Fibroblast of skin of right quadriceps (primary cell): Measurements from ENCODE around the gene REG1B.

Experiments
- DNase-seq: peaks from one replicate; pipeline ENCODE4 v3.0.0-alpha.2; 2013

Gene REG1B, protein sequence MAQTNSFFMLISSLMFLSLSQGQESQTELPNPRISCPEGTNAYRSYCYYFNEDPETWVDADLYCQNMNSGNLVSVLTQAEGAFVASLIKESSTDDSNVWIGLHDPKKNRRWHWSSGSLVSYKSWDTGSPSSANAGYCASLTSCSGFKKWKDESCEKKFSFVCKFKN

DNA sequence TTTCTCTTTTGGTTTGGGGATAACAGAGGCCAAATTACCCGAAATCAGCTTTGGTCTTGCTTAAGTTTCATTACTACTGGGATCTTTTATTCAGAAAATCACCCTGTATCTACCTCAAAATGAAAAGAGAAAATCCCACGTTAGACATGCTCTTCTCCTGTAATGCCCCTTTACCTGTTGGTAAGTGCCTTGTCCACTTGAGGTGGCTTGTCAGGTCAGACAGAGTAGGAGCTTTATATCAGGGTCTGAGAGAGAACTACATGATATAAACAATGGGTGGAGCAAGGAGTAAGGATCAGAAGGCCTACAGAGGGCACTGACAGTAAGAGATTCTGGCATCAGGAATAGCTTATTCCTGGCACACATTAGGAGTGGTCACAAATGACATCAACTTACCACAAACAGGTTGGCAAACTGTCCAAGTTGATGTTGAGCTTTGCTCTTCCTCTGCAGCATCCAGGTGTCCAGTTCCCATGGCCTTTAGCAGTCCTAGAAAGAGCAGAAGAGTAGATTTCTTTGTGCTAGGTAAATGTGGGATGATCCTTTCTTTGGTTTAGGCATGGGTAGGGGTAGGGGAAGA, at the start of gene REG1B:
Gene REG1B (minus strand): TSS at position 209 of the 580 bp plus-strand sequence. CDS start 381 bp downstream, outside the sequence.
- no peak for DNase-seq

DNA sequence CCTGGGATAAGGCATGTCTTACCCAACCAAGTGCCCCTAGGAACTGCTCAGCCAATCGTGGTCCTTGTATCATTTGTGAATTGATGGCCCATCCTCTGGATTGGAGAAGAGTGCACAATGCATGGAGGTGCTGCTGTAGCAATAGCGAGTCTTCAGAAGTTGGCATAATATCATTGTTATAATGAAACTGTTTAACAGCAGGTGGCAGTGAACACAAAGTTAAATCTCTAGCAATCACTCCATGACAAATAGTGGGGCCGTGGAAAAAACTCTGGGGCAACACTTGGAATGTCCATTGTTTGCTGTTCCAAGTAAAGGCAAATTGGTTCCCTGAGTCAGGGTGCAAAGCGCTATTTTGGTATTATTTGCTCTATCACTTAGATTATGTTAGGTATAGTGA, 43.9 kb upstream of the REG1B start:
- no peak for DNase-seq

DNA sequence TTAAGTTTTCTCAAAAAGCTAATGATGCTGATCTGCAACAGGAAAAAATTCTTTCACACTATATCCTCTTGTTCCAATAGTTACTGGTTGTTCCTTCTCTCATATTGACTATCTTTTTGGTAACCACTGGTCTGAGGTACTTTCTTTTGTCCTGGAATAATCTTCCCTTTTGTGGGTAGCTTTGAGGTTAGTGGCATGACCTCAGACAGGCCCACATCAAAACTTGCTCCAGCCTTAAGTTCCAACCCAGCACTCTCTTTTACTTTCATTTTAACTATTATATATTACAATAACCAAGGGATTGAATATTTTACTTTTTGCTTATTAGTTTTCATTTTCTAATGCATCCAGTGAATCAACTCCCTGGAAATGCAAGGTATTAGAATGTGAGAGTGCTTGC, 42.0 kb upstream of the REG1B start:
- DNase-seq, result no peak

DNA sequence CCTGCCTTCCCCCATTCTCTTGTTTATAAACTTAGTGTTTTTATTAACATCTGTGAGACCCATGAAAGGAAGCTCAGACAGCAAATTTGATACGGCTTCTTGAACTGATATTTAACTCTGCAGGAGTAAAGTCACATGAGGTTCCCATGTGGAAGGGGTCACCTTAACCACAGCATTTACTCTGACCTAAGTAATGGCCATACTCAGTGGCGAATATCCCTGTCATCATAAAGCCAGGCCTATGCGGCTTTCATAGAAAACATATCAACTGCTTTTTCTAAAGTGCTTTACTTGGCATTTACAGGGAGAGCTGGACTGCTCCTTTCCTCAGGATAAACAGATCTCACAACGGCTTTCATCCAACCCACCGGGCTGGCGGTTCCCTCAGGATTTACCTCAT, 41.5 kb upstream of the REG1B start:
- DNase-seq, result no peak

DNA sequence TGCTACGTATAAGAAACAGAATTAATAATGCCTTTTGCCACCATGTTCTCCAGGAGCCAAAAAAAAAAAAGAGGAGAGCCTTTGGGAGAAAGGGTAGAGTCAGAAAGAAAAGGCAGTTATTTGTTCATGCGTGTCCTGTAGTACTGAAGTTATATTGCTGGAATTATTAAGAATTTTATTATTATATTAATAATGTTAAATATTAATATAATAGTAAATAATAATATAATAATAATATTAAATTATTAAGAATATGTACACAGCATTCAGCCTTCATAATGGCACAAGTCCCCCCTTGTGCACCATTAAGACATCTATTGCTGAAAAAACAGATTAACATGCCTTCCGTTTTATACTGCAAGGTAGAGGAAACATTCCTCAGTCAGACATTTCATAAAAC, 40.6 kb upstream of the REG1B start:
- no peak for DNase-seq

DNA sequence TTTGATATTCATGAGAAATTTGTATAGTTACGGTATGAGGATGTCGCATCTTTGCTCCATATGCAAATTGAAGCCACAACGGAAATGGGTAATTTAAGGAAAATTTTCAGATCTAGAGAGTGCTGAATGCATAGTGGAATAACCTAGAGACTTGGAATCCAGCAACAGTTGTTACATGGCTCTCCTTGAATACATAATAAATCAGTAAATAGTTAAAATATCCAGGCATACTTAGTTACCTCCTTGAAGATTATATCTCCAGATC, 37.9 kb upstream of the REG1B start:
- no peak for DNase-seq

DNA sequence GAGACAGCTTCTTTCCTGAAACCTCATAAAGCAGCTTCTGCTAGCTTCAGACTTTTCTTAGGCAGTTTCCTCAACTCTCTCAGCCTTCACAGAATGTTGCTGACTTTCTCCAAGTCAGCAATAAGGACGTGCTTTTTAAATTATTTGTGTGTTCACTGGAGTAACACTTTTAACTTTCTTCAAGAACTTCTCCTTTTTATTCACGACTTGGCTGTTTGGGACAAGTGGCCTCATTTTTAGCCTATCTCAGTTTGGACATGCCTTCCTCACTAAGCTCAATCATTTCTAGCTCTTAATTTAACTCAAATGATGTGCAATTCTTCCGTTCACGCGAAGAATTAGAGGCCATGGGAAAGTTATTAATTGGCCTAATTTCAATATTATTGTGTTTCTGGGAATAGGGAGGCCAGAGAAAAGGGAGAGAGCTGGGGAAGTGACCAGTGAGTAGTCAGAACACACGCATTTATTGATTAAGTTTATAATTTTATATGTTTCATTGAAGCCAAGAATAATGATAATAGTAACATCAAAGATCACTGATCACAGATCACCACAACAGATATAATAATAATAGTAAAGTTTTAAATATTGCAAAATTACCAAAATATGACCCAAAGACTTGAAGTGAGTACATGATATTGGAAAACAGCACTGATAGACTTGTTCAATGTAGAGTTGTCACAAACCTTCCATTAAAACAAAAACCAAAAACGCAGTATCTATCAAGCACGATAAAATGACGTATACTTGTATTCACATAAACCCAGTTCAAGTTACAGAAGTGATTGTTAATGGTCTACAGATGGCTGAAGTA, 37.3 kb upstream of the REG1B start:
- no peak for DNase-seq

DNA sequence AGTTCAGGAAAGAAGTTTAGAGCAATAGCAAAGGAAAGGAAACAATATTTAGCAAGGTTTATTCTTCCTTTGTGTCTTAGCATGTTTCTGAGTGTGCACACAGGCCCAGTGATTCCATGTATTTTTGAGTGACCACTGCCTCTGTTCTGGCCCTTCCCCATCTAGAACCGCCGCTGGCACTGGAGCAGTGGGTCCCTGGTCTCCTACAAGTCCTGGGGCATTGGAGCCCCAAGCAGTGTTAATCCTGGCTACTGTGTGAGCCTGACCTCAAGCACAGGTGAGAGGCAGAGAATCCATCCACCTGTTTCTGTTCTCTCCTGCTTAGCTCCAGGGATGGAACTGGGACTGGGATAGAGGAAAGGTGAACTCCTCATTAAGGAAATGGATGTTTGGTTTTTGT, 34.9 kb upstream of the REG1B start:
- no peak for DNase-seq

DNA sequence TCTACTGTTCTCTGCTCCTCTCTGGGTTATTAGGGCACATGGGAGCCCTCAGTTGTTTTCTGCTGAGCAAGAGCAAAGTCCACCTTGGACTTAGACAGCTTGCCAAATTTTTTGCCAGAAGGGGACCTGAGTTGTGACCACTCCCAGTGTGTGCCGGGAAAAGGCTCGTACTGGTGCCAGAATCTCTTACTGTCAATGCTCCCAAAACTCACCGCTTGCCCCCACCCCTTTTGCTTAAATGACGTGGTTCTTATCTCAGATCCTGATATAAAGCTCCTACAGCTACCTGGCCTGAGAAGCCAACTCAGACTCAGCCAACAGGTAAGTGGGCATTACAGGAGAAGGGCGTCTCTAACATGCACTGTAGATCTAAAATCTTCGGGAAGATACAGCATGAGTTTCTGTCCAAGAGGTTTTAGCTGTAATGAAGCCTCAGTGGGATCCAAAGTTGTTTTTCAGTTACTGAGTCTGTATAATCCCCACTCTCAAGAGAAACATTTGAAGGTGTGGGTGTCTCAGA, 32.5 kb upstream of the REG1B start, which contains the start of gene REG1A:
Gene REG1A (plus strand): TSS at position 295 of the 520 bp plus-strand sequence. CDS start 374 bp downstream, outside the sequence.
- no peak for DNase-seq

DNA sequence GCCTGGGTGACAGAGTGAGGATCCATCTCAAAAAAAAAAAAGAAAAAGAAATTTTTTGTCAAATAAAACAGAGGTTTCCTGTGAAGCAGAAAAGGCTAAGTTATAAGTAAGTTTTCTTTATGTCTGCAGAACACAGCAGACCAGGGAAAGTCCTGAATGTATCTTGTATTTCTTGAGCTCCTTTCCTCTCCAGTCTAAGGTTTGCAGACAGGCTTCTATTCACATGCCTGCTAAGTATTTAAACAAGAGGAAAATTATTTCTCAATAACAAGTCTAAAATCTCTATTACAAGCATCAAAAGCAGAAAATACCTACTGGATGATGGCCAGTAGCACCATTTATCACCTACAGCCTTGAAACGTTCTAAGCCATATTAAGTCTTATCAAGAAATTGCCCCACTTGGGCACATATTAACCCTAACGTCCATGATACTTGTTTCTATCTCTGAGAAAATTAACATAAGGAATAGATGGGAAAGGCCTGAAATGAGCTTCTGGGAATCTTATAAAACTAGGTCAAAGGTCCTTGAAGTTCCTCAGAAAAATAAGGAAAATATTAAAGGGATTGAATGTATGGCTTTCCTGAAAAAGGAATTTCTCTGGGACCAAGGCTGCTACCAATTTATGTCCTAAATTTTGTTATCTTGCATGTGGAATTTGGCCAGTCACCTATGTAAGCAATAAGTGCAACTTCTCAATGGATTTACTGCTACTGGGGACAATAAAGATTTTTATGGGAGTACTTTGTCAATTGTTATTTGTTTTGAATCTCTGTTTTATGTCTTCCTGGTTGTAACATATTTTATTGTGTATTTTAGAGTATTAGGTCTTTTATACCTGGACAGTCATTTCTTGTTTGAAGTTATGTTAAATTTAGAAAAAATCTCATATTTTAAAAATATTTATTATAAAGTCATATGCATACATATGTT, 29.5 kb upstream of the REG1B start:
- DNase-seq, result no peak

DNA sequence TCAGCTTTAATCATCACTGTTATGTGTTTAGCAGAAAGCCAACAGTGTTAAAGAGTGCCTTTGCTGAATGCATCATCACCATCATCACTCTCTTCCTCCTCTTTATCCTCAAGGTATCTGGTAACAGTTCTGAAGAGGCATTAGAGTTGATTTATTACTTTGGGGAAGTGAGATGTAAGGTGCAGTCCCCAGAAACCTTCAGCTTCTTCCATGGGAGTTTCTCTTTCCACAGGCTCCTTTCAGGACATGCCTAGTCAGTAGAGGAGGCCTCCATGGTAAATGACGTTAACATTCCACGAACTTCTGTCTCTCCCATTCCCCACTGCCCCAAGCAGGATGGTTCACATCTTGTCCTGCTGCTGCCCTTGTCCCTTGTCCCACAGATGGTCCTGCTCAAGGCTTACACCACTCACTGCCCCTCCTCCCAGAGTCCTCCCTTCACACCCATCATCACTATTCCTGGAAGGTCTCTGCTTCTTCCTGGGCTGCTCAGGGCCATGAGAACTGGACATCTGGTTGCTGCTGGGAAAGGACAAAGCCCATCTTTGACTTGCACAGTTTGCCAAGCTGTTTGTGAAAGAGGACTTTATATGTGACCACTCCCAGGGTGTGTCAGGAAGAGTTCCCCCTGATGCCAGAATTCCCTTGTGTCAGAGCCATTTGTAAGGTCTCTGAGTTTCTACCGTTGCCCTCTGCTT, 27.2 kb upstream of the REG1B start:
- no peak for DNase-seq

DNA sequence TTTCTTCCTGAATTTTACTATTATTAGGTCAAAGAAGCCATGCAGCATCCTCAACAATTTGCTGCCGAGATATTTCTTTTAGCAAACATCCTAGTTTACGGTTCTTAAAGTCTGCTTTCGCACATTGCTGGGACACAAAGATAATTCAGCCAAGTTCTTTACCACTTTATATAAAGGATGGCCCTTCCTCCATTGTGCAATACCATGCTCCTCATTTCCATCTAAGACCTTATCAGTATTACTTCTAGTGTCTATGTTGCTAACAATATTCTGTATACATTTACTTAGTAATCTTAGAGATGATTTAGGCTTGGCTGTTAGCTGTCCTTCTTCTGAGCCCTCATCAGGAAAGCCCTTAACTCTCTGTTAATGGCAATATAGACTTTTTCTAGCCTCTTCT, 24.5 kb upstream of the REG1B start:
- DNase-seq, result no peak

DNA sequence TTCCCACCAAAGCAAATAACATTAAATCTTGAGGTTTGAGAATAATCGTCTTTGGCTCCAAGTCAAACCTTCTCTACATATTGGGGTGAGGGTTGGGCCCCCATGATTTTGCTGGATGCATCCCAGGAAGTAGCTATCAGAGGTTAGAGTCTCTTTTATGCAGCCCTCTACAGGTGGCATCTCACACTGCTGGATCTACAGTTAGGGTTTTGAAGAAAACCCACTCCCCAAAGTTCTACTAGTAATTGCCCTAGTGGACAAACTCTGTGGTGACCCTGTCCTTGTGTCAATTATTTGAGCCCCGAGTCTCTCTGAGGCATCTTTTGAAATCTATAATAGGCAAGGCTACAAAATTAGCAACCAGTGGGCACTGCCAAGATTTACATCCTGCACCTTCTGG, 17.5 kb upstream of the REG1B start:
- DNase-seq, result no peak

DNA sequence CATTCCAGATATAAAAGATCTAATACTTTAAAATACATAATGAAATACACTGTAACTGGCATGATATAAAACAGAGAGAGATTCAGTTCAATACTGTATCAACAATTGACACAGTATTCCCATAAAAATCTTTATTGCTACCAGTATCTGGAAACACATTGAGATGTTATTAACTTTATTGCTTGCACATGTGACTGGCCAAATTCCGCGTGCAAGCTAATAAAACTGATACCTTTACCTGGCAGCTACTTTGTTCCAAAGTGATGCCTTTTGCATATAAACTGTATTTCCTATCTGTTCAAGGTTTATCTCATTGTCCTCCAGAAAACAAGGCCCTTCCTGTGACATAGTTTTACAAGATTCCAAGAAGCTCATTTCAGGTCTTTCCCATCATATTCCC, 15.4 kb upstream of the REG1B start:
- no peak for DNase-seq

DNA sequence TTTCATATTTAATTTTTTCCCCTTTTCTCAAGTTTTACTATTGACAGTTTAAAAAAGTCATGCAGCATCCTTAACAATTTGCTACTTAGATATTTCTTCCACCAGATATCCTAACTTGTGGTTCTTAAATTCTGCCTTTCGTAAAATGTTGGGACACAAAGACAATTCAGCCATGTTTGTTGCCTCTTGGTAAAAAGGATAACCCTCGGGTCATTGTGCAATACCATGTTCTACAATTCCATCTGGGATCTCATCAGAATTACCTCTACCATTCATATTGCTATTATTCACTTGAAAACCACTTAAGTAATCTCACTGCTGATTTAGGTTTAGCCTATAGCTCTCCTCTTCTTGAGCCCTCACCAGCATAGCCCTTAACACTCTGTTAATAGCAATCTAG, 13.2 kb upstream of the REG1B start:
- DNase-seq, result no peak

DNA sequence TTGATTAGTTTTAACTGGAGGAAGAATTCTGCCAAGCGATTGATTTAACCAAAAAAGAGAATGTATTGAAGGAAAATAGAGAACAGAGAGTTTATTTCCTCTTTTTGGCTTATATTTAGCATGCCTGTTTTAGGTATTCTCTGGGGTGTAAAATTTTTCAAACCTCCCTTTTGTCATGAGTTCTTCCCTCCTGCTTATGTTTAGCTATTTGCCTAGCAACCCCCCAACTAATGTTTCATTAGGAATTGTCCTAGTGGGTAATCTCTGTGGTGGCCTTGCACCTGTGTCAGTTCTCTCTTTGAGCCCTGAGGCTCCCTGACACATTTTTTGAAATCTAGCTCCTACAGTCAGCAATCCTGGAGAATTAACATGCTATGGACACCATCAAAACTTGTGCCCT, 12.5 kb upstream of the REG1B start:
- no peak for DNase-seq

DNA sequence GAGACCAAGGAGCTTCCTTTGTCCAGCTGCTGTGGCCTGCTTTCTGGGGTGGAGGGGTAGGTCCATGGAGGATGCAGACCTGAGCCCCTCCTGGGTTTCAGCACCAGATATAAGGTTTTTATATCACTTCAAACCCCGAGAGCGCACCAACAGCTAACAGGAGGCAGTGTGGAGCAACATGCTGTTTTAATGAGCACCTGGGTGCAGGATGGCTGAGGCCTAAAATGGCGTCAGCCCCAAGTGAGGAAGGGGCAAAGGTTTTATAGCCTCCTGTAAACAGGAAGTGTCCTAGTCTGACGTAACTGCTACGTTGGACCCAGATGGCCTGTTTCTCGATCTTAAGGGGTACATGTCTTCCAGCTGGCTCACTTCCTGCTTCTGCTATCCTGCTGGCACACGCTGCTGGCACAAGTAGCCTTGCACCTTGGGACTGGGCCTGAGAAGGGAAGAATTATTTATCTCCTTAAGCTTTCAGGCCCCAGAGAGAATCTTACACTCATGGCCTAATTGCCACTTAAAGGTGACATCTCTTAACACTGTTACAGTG, 11.4 kb upstream of the REG1B start:
- DNase-seq, result no peak

DNA sequence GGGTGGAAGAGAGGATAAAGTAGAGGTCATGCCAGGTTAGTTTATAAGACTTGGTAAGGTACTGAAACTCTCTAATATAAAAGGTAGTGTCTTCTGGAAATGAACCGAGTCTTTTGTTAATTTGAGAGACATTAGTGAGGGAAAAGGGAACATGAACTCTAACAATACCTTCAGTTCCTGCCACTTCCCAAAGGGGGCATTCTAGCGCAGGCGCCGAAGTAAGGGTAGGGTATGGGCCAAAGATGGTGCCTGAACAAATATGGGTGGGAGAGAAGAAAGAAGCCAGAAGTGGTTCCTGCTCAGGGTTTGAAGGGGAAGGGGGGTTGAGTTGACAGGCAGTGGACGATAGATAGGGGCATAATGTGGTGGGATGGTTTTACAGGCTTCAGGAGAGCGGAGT, 10.1 kb upstream of the REG1B start:
- no peak for DNase-seq

DNA sequence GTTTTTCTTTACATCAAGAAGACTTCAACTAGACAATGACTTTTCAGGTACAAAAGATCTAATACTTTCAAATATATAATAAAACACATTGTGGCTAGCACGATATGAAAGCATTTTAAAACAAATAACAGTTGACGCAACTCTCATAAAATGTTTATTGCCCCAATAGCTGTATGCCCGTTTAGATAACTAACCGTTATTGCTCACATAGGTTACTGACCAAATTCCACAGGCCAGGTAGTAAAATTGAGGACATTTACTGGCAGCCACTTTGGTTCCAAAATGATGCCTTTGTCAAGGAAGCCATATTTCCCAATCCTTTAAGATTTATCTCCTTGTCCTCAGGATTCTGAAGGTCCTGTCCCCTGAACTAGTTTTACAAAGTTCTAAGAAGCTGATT, 2.9 kb upstream of the REG1B start:
- no peak for DNase-seq

DNA sequence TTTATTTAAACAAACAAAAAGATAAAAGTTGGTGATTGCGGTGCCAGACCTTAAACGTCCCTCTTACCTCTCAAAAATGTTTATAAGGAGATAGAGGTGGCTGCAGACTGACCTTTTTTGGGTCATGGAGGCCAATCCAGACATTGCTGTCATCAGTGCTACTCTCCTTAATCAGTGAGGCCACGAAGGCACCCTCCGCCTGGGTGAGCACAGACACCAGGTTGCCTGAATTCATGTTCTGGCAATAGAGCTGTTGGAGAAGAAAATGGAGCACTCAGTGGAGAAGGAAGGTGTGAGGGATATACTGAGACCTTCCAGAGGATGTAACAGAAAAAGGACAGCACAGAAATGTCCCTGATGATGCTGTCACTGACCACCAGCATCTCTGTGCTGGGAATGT, 1.5 kb downstream of the REG1B start:
- DNase-seq, result no peak

DNA sequence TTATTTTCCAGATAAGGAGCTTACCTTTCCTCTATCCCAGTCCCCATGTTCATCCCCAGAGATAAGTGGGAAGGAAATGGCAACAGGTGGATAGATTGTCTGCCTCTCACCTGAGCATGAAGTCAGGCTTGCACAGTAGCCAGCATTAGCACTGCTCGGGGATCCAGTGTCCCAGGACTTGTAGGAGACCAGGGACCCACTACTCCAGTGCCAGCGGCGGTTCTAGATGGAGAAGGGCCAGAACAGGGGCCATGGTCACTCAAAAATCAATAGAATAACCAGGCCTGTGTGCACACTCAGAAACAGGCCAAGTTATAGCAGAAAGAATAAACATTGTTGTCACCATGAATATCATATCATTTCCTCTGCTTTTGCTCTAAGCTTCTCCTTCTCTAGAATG, 2.4 kb downstream of the REG1B start:
- no peak for DNase-seq

DNA sequence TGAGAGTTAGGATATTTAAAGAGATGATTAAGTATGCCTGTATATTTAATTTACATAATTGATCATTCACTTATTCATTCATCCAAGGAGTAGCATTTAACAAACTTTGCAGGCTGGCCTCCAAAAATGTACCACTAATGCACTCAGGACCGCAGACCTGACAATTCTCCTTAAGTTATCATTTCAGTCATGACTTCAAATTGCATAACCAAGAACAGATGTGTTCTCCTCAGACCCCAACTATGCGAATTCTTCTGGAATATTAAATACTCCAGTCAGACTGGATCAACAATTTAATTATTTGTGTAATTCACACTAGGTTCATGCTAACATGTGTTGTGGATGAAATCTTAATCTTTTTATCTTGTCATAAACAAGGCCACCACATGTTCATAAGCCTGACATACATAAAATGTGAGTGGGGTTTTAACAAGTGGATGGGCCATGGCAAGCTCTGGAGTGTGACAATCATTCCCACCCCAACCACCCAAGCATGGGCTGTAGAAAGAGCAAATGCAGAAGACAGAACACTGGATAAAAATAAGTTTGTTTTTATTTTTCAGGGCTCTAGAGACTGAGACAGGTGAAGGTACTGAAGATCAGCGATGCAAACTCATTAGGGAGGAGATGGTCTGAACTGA, 3.2 kb downstream of the REG1B start:
- DNase-seq, result no peak
